ENCODE results near the gene NSUN2. TPM values are rescaled to one million over a fixed set of nuclear protein-coding genes. Genes with fewer than 3 reads are reported as not detected.

The NSUN2 gene
- total and polyA plus RNA-seq, 4 donors, result 32.5 to 45.5 (median 40.4) TPM

DNA sequence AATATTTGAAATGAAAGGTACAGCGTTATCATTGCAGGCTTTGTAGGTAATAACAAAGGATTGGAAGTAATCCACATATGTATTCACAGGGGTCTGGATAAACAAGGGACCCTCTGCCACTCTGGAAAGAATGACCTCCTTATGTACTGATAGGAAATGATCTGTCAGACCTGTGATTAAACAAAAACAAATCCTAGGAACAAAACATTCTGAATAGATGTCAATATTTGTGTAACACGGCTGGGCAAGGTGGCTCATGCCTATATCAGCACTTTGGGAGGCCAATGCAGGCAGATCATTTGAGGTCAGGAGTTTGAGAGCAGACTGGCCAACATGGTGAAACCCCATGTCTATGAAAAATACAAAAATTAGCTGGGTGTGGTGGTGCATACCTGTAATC, 42.3 kb downstream of the NSUN2 start:
- Histone ChIP-seq H3K9me3 (ENCODE audit: control insufficient read depth, insufficient read depth, low read length) (no peaks in the 10 kb centered on the region), H3K4me1 (ENCODE audit: control insufficient read depth, insufficient read depth, low read length) (no peaks in the 10 kb centered on the region), H3K4me3 (ENCODE audit: low read depth, low read length) (no peak overlapping the region), H3K27ac (ENCODE audit: low read depth, low read length) (no peak overlapping the region), H3K36me3 (ENCODE audit: control insufficient read depth, insufficient read depth, low read length) (peaks cover 9% of the 10 kb centered on the region), H3K27me3 (ENCODE audit: control insufficient read depth, insufficient read depth, low read length) (no peaks in the 10 kb centered on the region)
- DNase-seq (ENCODE audit: low read depth in 4 of 6, low spot score in 6 of 6), result no peak
- whole genome bisulfite sequencing (ENCODE audit: insufficient coverage), result 90% methylated on average over 2 of the region's 2 CpGs

DNA sequence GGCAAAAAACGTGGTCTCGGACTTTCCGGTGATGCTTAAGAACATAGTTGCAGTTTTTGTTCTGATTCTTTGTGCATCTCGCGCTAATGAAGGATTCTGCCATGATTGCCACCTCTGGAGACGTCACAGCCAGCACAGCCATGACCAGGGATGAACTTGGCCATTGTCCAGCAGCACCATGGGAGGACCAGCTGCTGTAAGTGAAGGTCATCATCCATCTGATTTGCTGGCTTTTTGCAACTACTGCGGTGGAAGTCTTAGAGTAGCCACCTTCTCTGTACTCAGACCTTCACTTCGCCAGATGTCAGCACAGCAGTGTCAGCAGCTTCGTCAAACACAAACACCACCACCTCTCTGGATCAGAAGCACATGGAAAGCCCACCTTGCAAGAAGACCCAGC, 45.7 kb downstream of the NSUN2 start:
- 85% methylated on average over 9 of the region's 9 CpGs for WGBS (ENCODE audit: insufficient coverage)

GRCh38 chr5:6586647-6587042, 46.2 kb downstream of the NSUN2 start:
- Histone ChIP-seq H3K36me3 (ENCODE audit: control insufficient read depth, insufficient read depth, low read length) (peaks cover 6% of the 10 kb centered on the region), H3K4me3 (ENCODE audit: low read depth, low read length) (no peak overlapping the region), H3K9me3 (ENCODE audit: control insufficient read depth, insufficient read depth, low read length) (no peaks in the 10 kb centered on the region), H3K27ac (ENCODE audit: low read depth, low read length) (no peak overlapping the region), H3K4me1 (ENCODE audit: control insufficient read depth, insufficient read depth, low read length) (peaks cover 21% of the 10 kb centered on the region), H3K27me3 (ENCODE audit: control insufficient read depth, insufficient read depth, low read length) (no peaks in the 10 kb centered on the region)
- 100% methylated on average over 2 of the region's 5 CpGs for WGBS (ENCODE audit: insufficient coverage)
- no peak for DNase-seq (ENCODE audit: low read depth in 4 of 6, low spot score in 6 of 6)

More for the DNA sequence above, 45.7 kb downstream of the NSUN2 start:
- Histone ChIP-seq H3K4me1 (ENCODE audit: control insufficient read depth, insufficient read depth, low read length) (peaks cover 18% of the 10 kb centered on the region), H3K27ac (ENCODE audit: low read depth, low read length) (no peak overlapping the region), H3K36me3 (ENCODE audit: control insufficient read depth, insufficient read depth, low read length) (peaks cover 9% of the 10 kb centered on the region), H3K9me3 (ENCODE audit: control insufficient read depth, insufficient read depth, low read length) (no peaks in the 10 kb centered on the region), H3K4me3 (ENCODE audit: low read depth, low read length) (no peak overlapping the region), H3K27me3 (ENCODE audit: control insufficient read depth, insufficient read depth, low read length) (no peaks in the 10 kb centered on the region)
- DNase-seq (ENCODE audit: low read depth in 4 of 6, low spot score in 6 of 6), result no peak

DNA sequence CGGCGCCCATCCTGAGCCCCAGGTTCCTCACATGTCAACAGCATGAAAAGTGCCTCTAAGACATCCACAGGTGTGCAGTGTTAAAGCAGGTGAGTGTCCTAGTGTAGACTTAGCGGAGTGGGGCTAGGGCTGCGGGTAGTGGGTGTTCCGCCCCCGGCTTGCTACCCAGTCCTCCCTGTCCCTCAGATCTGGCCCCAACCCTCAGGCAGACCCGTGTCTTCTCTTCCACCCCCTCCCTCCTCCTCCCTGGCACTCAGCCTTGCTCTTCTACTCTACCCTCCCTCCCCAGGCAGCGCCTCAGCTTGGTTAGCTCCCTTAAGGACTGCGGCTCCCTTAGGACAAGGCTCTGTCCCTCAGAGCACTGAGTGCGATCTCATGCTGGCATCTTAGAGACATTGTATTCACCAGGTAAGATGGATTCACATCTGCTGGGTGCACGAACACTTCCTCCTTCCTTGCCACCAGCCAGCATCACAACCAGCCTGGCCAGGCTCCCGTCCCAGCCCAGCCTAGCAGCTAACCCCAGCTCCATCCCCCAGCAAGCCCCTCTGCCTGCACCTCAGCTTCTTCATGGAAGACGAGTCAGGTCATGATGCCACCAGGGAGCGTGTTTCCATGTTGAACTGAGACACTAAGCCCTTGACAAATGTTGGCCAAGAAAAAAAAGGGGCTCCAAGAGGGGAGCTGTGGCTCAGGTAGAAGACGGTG, 46.8 kb downstream of the NSUN2 start:
- H3K4me1 ChIP-seq (ENCODE audit: control insufficient read depth, insufficient read depth, low read length), result peaks cover 21% of the 10 kb centered on the region
- H3K27ac ChIP-seq (ENCODE audit: low read depth, low read length), result no peak overlapping the region
- H3K27me3 ChIP-seq (ENCODE audit: control insufficient read depth, insufficient read depth, low read length), result no peaks in the 10 kb centered on the region
- DNase-seq (ENCODE audit: low read depth in 4 of 6, low spot score in 6 of 6), result no peak
- no peaks in the 10 kb centered on the region for H3K9me3 ChIP-seq (ENCODE audit: control insufficient read depth, insufficient read depth, low read length)
- peaks cover 6% of the 10 kb centered on the region for H3K36me3 ChIP-seq (ENCODE audit: control insufficient read depth, insufficient read depth, low read length)
- no peak overlapping the region for H3K4me3 ChIP-seq (ENCODE audit: low read depth, low read length)
- WGBS (ENCODE audit: insufficient coverage), result 86% methylated on average over 13 of the region's 15 CpGs

DNA sequence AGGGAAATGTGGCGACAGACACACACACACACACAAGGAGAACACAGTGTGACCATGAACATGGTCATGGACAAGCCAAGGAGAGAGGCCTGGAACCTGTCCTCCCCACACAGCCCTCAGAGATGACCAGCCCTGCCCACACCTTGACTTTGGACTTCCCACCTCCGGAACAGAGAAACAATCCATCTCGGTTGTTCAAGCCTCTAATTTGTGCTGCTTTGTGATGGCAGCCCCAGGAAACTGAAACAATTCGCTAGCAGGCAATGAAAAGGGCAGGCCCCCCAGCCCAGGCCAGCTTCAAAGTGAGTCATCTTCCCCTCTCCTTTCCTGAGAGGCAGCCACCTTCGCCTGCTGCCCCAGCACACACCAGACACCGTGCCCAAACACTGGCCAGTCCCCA, 47.7 kb downstream of the NSUN2 start:
- WGBS (ENCODE audit: insufficient coverage), result 73% methylated on average over 4 of the region's 6 CpGs
- H3K27ac ChIP-seq (ENCODE audit: low read depth, low read length), result no peak overlapping the region

GRCh38 chr5:6584727-6585126, 48.1 kb downstream of the NSUN2 start:
- H3K36me3 ChIP-seq (ENCODE audit: control insufficient read depth, insufficient read depth, low read length), result peaks cover 6% of the 10 kb centered on the region
- no peak for DNase-seq (ENCODE audit: low read depth in 4 of 6, low spot score in 6 of 6)
- H3K4me3 ChIP-seq (ENCODE audit: low read depth, low read length), result no peak overlapping the region
- H3K27me3 ChIP-seq (ENCODE audit: control insufficient read depth, insufficient read depth, low read length), result no peaks in the 10 kb centered on the region
- H3K4me1 ChIP-seq (ENCODE audit: control insufficient read depth, insufficient read depth, low read length), result peaks cover 21% of the 10 kb centered on the region
- H3K27ac ChIP-seq (ENCODE audit: low read depth, low read length), result no peak overlapping the region
- no peaks in the 10 kb centered on the region for H3K9me3 ChIP-seq (ENCODE audit: control insufficient read depth, insufficient read depth, low read length)
- WGBS (ENCODE audit: insufficient coverage), result 81% methylated on average over 7 of the region's 8 CpGs

More for the DNA sequence above, 47.7 kb downstream of the NSUN2 start:
- H3K36me3 ChIP-seq (ENCODE audit: control insufficient read depth, insufficient read depth, low read length), result peaks cover 6% of the 10 kb centered on the region
- no peak for DNase-seq (ENCODE audit: low read depth in 4 of 6, low spot score in 6 of 6)
- H3K27me3 ChIP-seq (ENCODE audit: control insufficient read depth, insufficient read depth, low read length), result no peaks in the 10 kb centered on the region
- H3K9me3 ChIP-seq (ENCODE audit: control insufficient read depth, insufficient read depth, low read length), result no peaks in the 10 kb centered on the region
- H3K4me3 ChIP-seq (ENCODE audit: low read depth, low read length), result no peak overlapping the region
- peaks cover 21% of the 10 kb centered on the region for H3K4me1 ChIP-seq (ENCODE audit: control insufficient read depth, insufficient read depth, low read length)

DNA sequence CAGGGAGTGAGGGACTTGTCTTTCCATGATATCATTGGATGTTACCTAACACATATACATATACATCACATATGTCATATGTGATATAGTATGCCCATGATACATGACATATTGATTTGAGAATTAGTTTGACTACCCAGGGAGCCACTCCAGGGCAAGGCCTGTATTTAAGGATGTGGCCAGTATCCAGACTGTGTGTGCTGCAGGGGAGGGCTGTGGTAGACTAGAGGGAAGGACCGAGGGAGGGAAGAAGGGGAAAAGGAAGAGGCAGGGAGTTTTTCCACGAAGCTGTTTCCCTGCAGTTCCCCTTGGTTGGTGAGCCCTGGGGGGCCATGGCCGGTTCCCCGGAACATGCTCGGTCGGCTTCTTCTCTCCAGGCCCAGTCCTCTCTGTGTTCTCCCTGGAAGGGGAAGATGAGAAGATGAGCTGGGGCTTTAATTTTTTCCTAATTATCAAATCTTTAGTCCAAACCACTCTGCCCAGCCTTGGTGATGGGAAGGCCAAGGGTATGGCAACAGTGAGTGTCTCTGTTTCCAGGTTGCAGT, 48.7 kb downstream of the NSUN2 start:
- peaks cover 6% of the 10 kb centered on the region for H3K36me3 ChIP-seq (ENCODE audit: control insufficient read depth, insufficient read depth, low read length)
- no peaks in the 10 kb centered on the region for H3K27me3 ChIP-seq (ENCODE audit: control insufficient read depth, insufficient read depth, low read length)
- no peak overlapping the region for H3K27ac ChIP-seq (ENCODE audit: low read depth, low read length)
- no peak overlapping the region for H3K4me3 ChIP-seq (ENCODE audit: low read depth, low read length)
- DNase-seq (ENCODE audit: low read depth in 4 of 6, low spot score in 6 of 6), result peak in 1 of 6 donors; percentile 5
- WGBS (ENCODE audit: insufficient coverage), result 71% methylated on average over 1 of the region's 6 CpGs
- no peaks in the 10 kb centered on the region for H3K9me3 ChIP-seq (ENCODE audit: control insufficient read depth, insufficient read depth, low read length)
- H3K4me1 ChIP-seq (ENCODE audit: control insufficient read depth, insufficient read depth, low read length), result peaks cover 21% of the 10 kb centered on the region

GRCh38 chr5:6583049-6583880, 49.6 kb downstream of the NSUN2 start:
- H3K27ac ChIP-seq (ENCODE audit: low read depth, low read length), result no peak overlapping the region
- no peaks in the 10 kb centered on the region for H3K27me3 ChIP-seq (ENCODE audit: control insufficient read depth, insufficient read depth, low read length)
- peak overlapping the region; percentile 42 for H3K4me3 ChIP-seq (ENCODE audit: low read depth, low read length)
- no peaks in the 10 kb centered on the region for H3K9me3 ChIP-seq (ENCODE audit: control insufficient read depth, insufficient read depth, low read length)
- peak in 4 of 6 donors; percentile 26 to 84 (median 56) for DNase-seq (ENCODE audit: low read depth in 4 of 6, low spot score in 6 of 6)
- WGBS (ENCODE audit: insufficient coverage), result under 1% methylated on average over 74 of the region's 85 CpGs
- H3K4me1 ChIP-seq (ENCODE audit: control insufficient read depth, insufficient read depth, low read length), result peaks cover 21% of the 10 kb centered on the region
- H3K36me3 ChIP-seq (ENCODE audit: control insufficient read depth, insufficient read depth, low read length), result peaks cover 6% of the 10 kb centered on the region

GRCh38 chr5:6582507-6583048, 50.3 kb downstream of the NSUN2 start:
- H3K4me1 ChIP-seq (ENCODE audit: control insufficient read depth, insufficient read depth, low read length), result peaks cover 21% of the 10 kb centered on the region
- no peak overlapping the region for H3K27ac ChIP-seq (ENCODE audit: low read depth, low read length)
- DNase-seq (ENCODE audit: low read depth in 4 of 6, low spot score in 6 of 6), result peak in 2 of 6 donors; percentile 20 to 26
- peaks cover 6% of the 10 kb centered on the region for H3K36me3 ChIP-seq (ENCODE audit: control insufficient read depth, insufficient read depth, low read length)
- no peaks in the 10 kb centered on the region for H3K9me3 ChIP-seq (ENCODE audit: control insufficient read depth, insufficient read depth, low read length)
- no peaks in the 10 kb centered on the region for H3K27me3 ChIP-seq (ENCODE audit: control insufficient read depth, insufficient read depth, low read length)
- peak overlapping the region; percentile 26 for H3K4me3 ChIP-seq (ENCODE audit: low read depth, low read length)
- 49% methylated on average over 26 of the region's 30 CpGs for WGBS (ENCODE audit: insufficient coverage)
